K562 (cell line): ENCODE results near the gene TYSND1. TPM values are rescaled to one million over a fixed set of nuclear protein-coding genes. Genes with fewer than 3 reads are reported as not detected.
A peak's percentile ranks its signal among the peaks of the same experiment; 100 is the strongest.

Source experiments
- ARID4B ChIP-seq: sonication (generic); formaldehyde crosslinking; IDR thresholded peaks from 2 replicates; pipeline ENCODE4 v1.8.0; 2022; ENCODE audit warnings: mild to moderate bottlenecking, missing genetic modification reagents
- GABPA ChIP-seq: fragments of 200-800 bp; sonication (Bioruptor generic); conservative IDR thresholded peaks from 2 replicates; pipeline ENCODE4 v1.6.1; 2016; ENCODE audit warnings: low read depth, missing genetic modification characterization, missing compliant biosample characterization
- ID3 ChIP-seq, 2 experiments: fragments of 250-450 bp in 1 of 2; fragments of 450-650 bp in 1 of 2; sonication (Bioruptor Pico) in 1 of 2; IDR thresholded peaks; 2 replicates each; pipeline versions ENCODE4 v1.6.1 to v1.8.0; 2016 to 2021; ENCODE audit warnings: mild to moderate bottlenecking in 2 of 2, moderate library complexity in 2 of 2, missing compliant biosample characterization in 1 of 2, missing genetic modification characterization in 1 of 2
- KDM5B ChIP-seq: fragments of 200-600 bp; sonication (generic); IDR thresholded peaks from 2 replicates; pipeline ENCODE4 v1.6.1; 2012; ENCODE audit warnings: low read depth, mild to moderate bottlenecking, moderate library complexity, low read length, control low read depth, inconsistent platforms; ENCODE audit not compliant: insufficient replicate concordance
- PHF21A ChIP-seq: fragments of 450-650 bp; IDR thresholded peaks from 2 replicates; pipeline ENCODE4 v1.6.1; 2017; ENCODE audit warnings: low read depth, borderline replicate concordance
- SMAD4 ChIP-seq: fragments of 250-450 bp; sonication (Bioruptor Pico); conservative IDR thresholded peaks from 2 replicates; pipeline ENCODE4 v1.8.0; 2021; ENCODE audit warnings: inconsistent platforms, mild to moderate bottlenecking, moderate library complexity
- SMARCC2 ChIP-seq: fragments of 450-650 bp; IDR thresholded peaks from 2 replicates; pipeline ENCODE4 v1.6.1; 2017; ENCODE audit warnings: antibody characterized with exemption, moderate library complexity, mild to moderate bottlenecking, low read depth
- SRSF3 ChIP-seq: fragments of 200-400 bp; formaldehyde crosslinking; IDR thresholded peaks from 2 replicates; pipeline ENCODE4 v1.6.1; 2016; ENCODE audit warnings: mild to moderate bottlenecking, low read length, moderate library complexity; ENCODE audit not compliant: insufficient read depth
- ZMIZ1 ChIP-seq, 2 experiments: fragments of 150-350 bp in 1 of 2; IDR thresholded peaks; 2 replicates each; pipeline ENCODE4 v1.6.1; 2012 to 2016; ENCODE audit warnings: low read depth in 2 of 2, low read length in 2 of 2, mild to moderate bottlenecking in 1 of 2, moderate library complexity in 1 of 2
- ZNF354B ChIP-seq: fragments of 250-450 bp; sonication (Bioruptor Pico); IDR thresholded peaks from 2 replicates; pipeline ENCODE4 v1.4.0; 2020
- polyA plus RNA-seq, 8 experiments: library from polyadenylated mRNA; depleted of rRNA in 4 of 8; stranded (reverse) in 5 of 8; unstranded in 3 of 8; fragments of >200 nt; fragmentation: Nextera tagmentation in 2 of 8; fragmentation: Illumina TruSeq in 1 of 8; extraction: Ambion mirVana in 2 of 8; extraction: Trizol in 1 of 8; gene quantifications; 2 replicates each; pipeline versions ENCODE4 v1.2.1 to v1.2.3, GENCODE V29; 2011 to 2014; ENCODE audit warnings: inconsistent platforms in 1 of 8, missing spikeins in 1 of 8
- total RNA-seq, 7 experiments: library from RNA; depleted of rRNA in 6 of 7; stranded (reverse); fragments of >200 nt in 6 of 7; fragmentation: Illumina TruSeq in 2 of 7; extraction: Trizol in 2 of 7; gene quantifications; 2 replicates each; pipeline versions ENCODE4 v1.2.1 to v1.2.3, GENCODE V29; 2011 to 2021; ENCODE audit warnings: low replicate concordance in 1 of 7
- TF ChIP-seq, protein P1 (sequence below): fragments of 250-450 bp; sonication (Bioruptor Pico); IDR thresholded peaks from 2 replicates; pipeline ENCODE4 v1.5.0; 2020; ENCODE audit warnings: mild to moderate bottlenecking, borderline replicate concordance
- TF ChIP-seq, protein P2 (sequence below): fragments of 450-650 bp; IDR thresholded peaks from 2 replicates; pipeline ENCODE4 v1.6.1; 2018; ENCODE audit warnings: mild to moderate bottlenecking, low read depth; ENCODE audit not compliant: partially characterized antibody

TYSND1 gene
- total and polyA plus RNA-seq, 9 of the 15 experiments (the other 6 are each of a cell fraction or from before 2014, with no cell fraction given), result 0.60 to 2.0 (median 1.3) TPM

DNA sequence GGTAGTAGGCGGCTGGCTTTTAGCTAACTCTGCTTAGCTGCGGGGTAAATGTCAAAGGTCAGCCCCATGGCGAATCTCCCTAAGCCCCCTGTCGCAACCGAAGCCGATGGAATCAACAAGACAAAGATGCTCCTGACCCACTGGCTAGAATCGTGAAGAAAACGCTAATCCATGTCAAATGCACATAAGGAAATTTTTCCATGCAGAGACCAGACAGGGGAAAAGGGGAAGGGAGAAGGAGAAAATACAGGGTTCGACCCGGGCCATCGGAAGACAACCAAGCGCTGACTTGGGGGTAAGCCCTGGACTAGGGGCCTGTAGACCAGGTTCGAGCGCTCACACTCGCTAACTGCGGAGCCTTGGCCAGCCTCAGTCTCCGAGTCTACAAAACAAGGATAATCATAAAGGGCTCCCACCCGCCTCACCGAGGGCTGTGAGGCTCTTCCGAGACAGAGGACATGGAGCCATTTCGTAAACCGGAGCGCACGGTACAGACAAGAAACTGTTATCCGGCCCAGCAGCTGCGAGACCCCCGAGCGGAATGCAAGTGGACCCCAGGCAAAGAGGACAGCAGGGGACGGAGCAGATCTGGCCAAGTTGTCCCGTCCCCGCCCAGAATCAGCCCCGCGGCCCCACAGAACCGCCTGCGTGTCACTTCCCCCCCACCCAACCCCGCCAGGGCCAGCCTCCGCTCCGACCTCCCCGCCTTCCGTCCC is 23.3 kb upstream of the TYSND1 start (continued):
- no peak for TF ChIP-seq ZMIZ1 (IDR thresholded peaks at IDR 0.05; ENCODE audit: low read depth in 2 of 2, low read length in 2 of 2)
- TF ChIP-seq, protein P1, sequence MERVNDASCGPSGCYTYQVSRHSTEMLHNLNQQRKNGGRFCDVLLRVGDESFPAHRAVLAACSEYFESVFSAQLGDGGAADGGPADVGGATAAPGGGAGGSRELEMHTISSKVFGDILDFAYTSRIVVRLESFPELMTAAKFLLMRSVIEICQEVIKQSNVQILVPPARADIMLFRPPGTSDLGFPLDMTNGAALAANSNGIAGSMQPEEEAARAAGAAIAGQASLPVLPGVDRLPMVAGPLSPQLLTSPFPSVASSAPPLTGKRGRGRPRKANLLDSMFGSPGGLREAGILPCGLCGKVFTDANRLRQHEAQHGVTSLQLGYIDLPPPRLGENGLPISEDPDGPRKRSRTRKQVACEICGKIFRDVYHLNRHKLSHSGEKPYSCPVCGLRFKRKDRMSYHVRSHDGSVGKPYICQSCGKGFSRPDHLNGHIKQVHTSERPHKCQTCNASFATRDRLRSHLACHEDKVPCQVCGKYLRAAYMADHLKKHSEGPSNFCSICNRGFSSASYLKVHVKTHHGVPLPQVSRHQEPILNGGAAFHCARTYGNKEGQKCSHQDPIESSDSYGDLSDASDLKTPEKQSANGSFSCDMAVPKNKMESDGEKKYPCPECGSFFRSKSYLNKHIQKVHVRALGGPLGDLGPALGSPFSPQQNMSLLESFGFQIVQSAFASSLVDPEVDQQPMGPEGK (CRISPR knock-in tag), result no peak
- no peak for TF ChIP-seq ZNF354B
- no peak for TF ChIP-seq GABPA (tag)
- TF ChIP-seq ARID4B (CRISPR knock-in tag), result no peak
- TF ChIP-seq KDM5B, result peak; percentile 15
- TF ChIP-seq, protein P2, sequence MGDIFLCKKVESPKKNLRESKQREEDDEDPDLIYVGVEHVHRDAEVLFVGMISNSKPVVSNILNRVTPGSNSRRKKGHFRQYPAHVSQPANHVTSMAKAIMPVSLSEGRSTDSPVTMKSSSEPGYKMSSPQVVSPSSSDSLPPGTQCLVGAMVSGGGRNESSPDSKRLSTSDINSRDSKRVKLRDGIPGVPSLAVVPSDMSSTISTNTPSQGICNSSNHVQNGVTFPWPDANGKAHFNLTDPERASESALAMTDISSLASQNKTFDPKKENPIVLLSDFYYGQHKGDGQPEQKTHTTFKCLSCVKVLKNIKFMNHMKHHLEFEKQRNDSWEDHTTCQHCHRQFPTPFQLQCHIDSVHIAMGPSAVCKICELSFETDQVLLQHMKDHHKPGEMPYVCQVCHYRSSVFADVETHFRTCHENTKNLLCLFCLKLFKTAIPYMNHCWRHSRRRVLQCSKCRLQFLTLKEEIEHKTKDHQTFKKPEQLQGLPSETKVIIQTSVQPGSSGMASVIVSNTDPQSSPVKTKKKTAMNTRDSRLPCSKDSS, result no peak
- TF ChIP-seq SMAD4, result no peak
- no peak for TF ChIP-seq SRSF3
- no peak for TF ChIP-seq ID3 (CRISPR knock-in tag; IDR thresholded peaks at IDR 0.05)
- peak; percentile 69; the same call in 1 of the 2 replicates for TF ChIP-seq ID3 (tag; IDR thresholded peaks at IDR 0.05)
- TF ChIP-seq PHF21A, result no peak
- no peak for TF ChIP-seq SMARCC2
